Measurements from ENCODE around the gene CNTN5.

GRCh38 chr11:100273066-100273815 is 1252.5 kb downstream of the CNTN5 start:
- TF ChIP-seq, protein P1, sequence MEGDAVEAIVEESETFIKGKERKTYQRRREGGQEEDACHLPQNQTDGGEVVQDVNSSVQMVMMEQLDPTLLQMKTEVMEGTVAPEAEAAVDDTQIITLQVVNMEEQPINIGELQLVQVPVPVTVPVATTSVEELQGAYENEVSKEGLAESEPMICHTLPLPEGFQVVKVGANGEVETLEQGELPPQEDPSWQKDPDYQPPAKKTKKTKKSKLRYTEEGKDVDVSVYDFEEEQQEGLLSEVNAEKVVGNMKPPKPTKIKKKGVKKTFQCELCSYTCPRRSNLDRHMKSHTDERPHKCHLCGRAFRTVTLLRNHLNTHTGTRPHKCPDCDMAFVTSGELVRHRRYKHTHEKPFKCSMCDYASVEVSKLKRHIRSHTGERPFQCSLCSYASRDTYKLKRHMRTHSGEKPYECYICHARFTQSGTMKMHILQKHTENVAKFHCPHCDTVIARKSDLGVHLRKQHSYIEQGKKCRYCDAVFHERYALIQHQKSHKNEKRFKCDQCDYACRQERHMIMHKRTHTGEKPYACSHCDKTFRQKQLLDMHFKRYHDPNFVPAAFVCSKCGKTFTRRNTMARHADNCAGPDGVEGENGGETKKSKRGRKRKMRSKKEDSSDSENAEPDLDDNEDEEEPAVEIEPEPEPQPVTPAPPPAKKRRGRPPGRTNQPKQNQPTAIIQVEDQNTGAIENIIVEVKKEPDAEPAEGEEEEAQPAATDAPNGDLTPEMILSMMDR (IDR thresholded peaks at IDR 0.05): no peak
- TF ChIP-seq EP300 (IDR thresholded peaks at IDR 0.05): no peak
- TF ChIP-seq POLR2A (IDR thresholded peaks at IDR 0.05): no peak
- TF ChIP-seq POLR2AphosphoS5 (IDR thresholded peaks at IDR 0.05): no peak

All from suprapubic skin (tissue), 4 donors.